NT2/D1 (cell line): ENCODE measurements around the gene EXTL1.

Source experiments
- SUZ12 ChIP-seq: IDR thresholded peaks from 2 replicates; pipeline ENCODE4 v1.6.1; 2011; ENCODE audit not compliant: insufficient read length, insufficient read depth; ENCODE audit errors: extremely low read depth
- YY1 ChIP-seq: IDR thresholded peaks from 2 replicates; pipeline ENCODE4 v1.6.1; 2011; ENCODE audit not compliant: insufficient read length, insufficient read depth
- ZNF274 ChIP-seq: IDR thresholded peaks from 2 replicates; pipeline ENCODE4 v1.6.1; 2011; ENCODE audit warnings: mild to moderate bottlenecking, low read depth, low read length

DNA sequence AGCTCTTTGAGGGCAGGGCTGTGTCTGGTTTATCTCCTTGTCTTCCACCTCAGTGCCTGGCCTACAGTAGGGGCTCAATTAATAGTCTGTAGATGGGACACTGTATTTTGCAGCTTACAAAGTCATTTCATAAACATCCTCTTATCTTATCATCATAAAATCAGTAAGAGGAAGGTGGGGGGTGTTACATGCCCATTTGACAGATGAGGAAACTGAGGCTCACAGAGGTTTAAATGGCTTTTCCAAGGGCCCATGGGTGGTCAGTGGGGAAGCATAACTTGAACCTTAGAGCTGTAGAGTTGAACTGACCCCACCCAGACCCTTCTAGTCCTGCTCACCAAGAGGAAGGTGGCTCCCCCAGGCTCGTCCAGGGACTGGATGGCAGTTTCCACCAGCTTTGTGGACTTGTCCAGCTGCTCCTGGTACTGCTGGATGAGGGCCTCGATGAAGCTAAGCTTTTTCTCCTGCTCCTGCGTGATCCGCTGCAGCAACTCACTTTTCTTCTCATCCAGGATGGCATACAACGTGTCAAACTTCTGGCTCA lies 36.5 kb downstream of the EXTL1 start:
- no peak for TF ChIP-seq ZNF274
- no peak for TF ChIP-seq SUZ12
- no peak for TF ChIP-seq YY1
